Thoracic aorta (tissue), 2 donors: ENCODE data around the gene CYFIP1. TPM values are rescaled to one million over a fixed set of nuclear protein-coding genes. Genes with fewer than 3 reads are reported as not detected.

Experiments
- ATAC-seq: fragments of 150-250 bp; one replicate; pipeline ENCODE4 v1.8.0; 2017; ENCODE audit warnings: low read depth; ENCODE audit not compliant: insufficient number of reproducible peaks, low FRiP score
- DNase-seq: peaks from one replicate; pipeline ENCODE4 v3.0.0-alpha.2; 2020; ENCODE audit warnings: low spot score
- H3K27ac ChIP-seq, 2 donors: fragments of 200-600 bp; sonication (generic); 1 replicate in 1 of 2; 2 replicates in 1 of 2; pipeline ENCODE4 v1.5.1; 2016; ENCODE audit warnings: mild to moderate bottlenecking in 2 of 2, moderate library complexity in 2 of 2
- H3K27me3 ChIP-seq: fragments of 200-600 bp; sonication (generic); replicated peaks from 2 replicates; pipeline ENCODE4 v1.6.0; 2016; ENCODE audit warnings: mild to moderate bottlenecking; ENCODE audit not compliant: insufficient read depth
- H3K36me3 ChIP-seq: fragments of 200-600 bp; sonication (generic); one replicate; pipeline ENCODE4 v1.5.1; 2016
- H3K4me1 ChIP-seq, 2 donors: fragments of 200-600 bp; sonication (generic); 1 replicate in 1 of 2; 2 replicates in 1 of 2; pipeline versions ENCODE4 v1.5.1 to v1.6.0; 2016; ENCODE audit warnings: low read depth in 2 of 2, mild to moderate bottlenecking in 1 of 2; ENCODE audit not compliant: control insufficient read depth in 1 of 2
- H3K4me3 ChIP-seq: fragments of 200-600 bp; sonication (generic); 2 replicates; pipeline ENCODE4 v1.5.1; 2016; ENCODE audit warnings: mild to moderate bottlenecking
- H3K9me3 ChIP-seq: fragments of 200-600 bp; sonication (generic); 2 replicates; pipeline ENCODE4 v1.5.1; 2016
- CTCF ChIP-seq: fragments of 200-600 bp; sonication (generic); IDR thresholded peaks from one replicate; pipeline ENCODE4 v1.5.1; 2019; ENCODE audit warnings: antibody characterized with exemption
- total RNA-seq, 2 donors: library from RNA; depleted of rRNA; stranded (reverse); fragments of >200 nt; gene quantifications; one replicate each; pipeline versions ENCODE4 v1.1.0 to v1.2.3, GENCODE V29; 2016

The CYFIP1 gene
- total RNA-seq, 2 donors from 2014 or later, result 112 to 150 TPM

GRCh38 chr15:22878103-22878502, 102.1 kb downstream of the CYFIP1 start:
- ATAC-seq, result no peak
- no peaks in the 10 kb centered on the region for H3K27me3 ChIP-seq
- peaks cover 55% of the 10 kb centered on the region for H3K36me3 ChIP-seq
- H3K9me3 ChIP-seq, result no peaks in the 10 kb centered on the region
- no peaks in the 10 kb centered on the region for H3K4me1 ChIP-seq
- no peak overlapping the region for H3K4me3 ChIP-seq
- no peak overlapping the region for H3K27ac ChIP-seq
- no peak for TF ChIP-seq CTCF
- DNase-seq, result no peak

GRCh38 chr15:22877607-22878006, 102.6 kb downstream of the CYFIP1 start:
- H3K9me3 ChIP-seq, result no peaks in the 10 kb centered on the region
- H3K36me3 ChIP-seq, result peaks cover 60% of the 10 kb centered on the region
- H3K4me3 ChIP-seq, result no peak overlapping the region
- no peak for TF ChIP-seq CTCF
- no peak for DNase-seq
- no peak overlapping the region for H3K27ac ChIP-seq
- H3K27me3 ChIP-seq, result no peaks in the 10 kb centered on the region
- no peak for ATAC-seq
- H3K4me1 ChIP-seq, result no peaks in the 10 kb centered on the region

GRCh38 chr15:22877117-22877516, 103.1 kb downstream of the CYFIP1 start:
- Histone ChIP-seq H3K36me3 (peaks cover 63% of the 10 kb centered on the region), H3K27me3 (no peaks in the 10 kb centered on the region), H3K4me1 (no peaks in the 10 kb centered on the region), H3K27ac (no peak overlapping the region), H3K9me3 (no peaks in the 10 kb centered on the region), H3K4me3 (no peak overlapping the region)
- ATAC-seq (no peak), DNase-seq (no peak)
- no peak for TF ChIP-seq CTCF

- H3K27me3 ChIP-seq, result no peaks in the 10 kb centered on the region
- no peak for TF ChIP-seq CTCF
- H3K4me3 ChIP-seq, result no peak overlapping the region
- no peaks in the 10 kb centered on the region for H3K9me3 ChIP-seq
- peaks cover 56% of the 10 kb centered on the region for H3K36me3 ChIP-seq
- DNase-seq, result no peak
- no peak for ATAC-seq
- H3K4me1 ChIP-seq, result no peaks in the 10 kb centered on the region
- H3K27ac ChIP-seq, result no peak overlapping the region
These were observed 105.2 kb downstream of the CYFIP1 start for GRCh38 chr15:22874966-22875365.

GRCh38 chr15:22874256-22874655, 105.9 kb downstream of the CYFIP1 start:
- Histone ChIP-seq H3K4me1 (no peaks in the 10 kb centered on the region), H3K9me3 (no peaks in the 10 kb centered on the region), H3K27ac (no peak overlapping the region), H3K36me3 (peaks cover 61% of the 10 kb centered on the region), H3K27me3 (no peaks in the 10 kb centered on the region), H3K4me3 (no peak overlapping the region)
- TF ChIP-seq CTCF, result no peak
- ATAC-seq, result no peak
- no peak for DNase-seq
